ACHN (cell line): ENCODE results near the gene RUNX3.

Experiments used
- DNase-seq: peaks from one replicate; pipeline ENCODE4 v3.0.0-alpha.2; 2015
- in situ Hi-C: cut with HindIII; loops from 2 replicates; pipeline ENCODE4 v1.10.0; 2017; ENCODE audit warnings: low sequenced_read_pairs, low pct_ligation_motif_present, low pct_unique_long_range_greater_than_20kb

Gene RUNX3

GRCh38 chr1:24964811-24965570, 34.9 kb upstream of the RUNX3 start:
- in situ Hi-C loops, result no loop called here
- DNase-seq, result no peak

- DNase-seq, result no peak
- in situ Hi-C loops, result no loop called here
Observed at GRCh38 chr1:24963943-24964693, 34.0 kb upstream of the RUNX3 start.

GRCh38 chr1:24963099-24963872, 33.2 kb upstream of the RUNX3 start:
- in situ Hi-C loops, result no loop called here
- DNase-seq, result no peak

GRCh38 chr1:24961961-24962861, 32.1 kb upstream of the RUNX3 start:
- DNase-seq, result no peak
- in situ Hi-C loops, result no loop called here

- in situ Hi-C loops, result no loop called here
- DNase-seq, result no peak
Observed at GRCh38 chr1:24961334-24961733, 31.3 kb upstream of the RUNX3 start.

- in situ Hi-C loops, result no loop called here
- DNase-seq, result no peak
Observed at GRCh38 chr1:24960071-24960801, 30.2 kb upstream of the RUNX3 start.

- DNase-seq, result no peak
- in situ Hi-C loops, result no loop called here
Observed at GRCh38 chr1:24959623-24959975, 29.5 kb upstream of the RUNX3 start.

GRCh38 chr1:24958766-24959622, 28.9 kb upstream of the RUNX3 start:
- DNase-seq, result no peak
- in situ Hi-C loops, result no loop called here

GRCh38 chr1:24957808-24958752, 28.0 kb upstream of the RUNX3 start:
- in situ Hi-C loops, result no loop called here

GRCh38 chr1:24957016-24957807, 27.1 kb upstream of the RUNX3 start:
- in situ Hi-C loops, result no loop called here
- DNase-seq, result no peak

More at GRCh38 chr1:24957808-24958752, 28.0 kb upstream of the RUNX3 start:
- DNase-seq, result no peak

GRCh38 chr1:24955779-24956365, 25.8 kb upstream of the RUNX3 start:
- in situ Hi-C loops, result no loop called here
- DNase-seq, result no peak

- DNase-seq, result no peak
- in situ Hi-C loops, result no loop called here
Observed at GRCh38 chr1:24955161-24955560, 25.1 kb upstream of the RUNX3 start.

- in situ Hi-C loops, result no loop called here
- no peak for DNase-seq
Observed at GRCh38 chr1:24954631-24955030, 24.6 kb upstream of the RUNX3 start.

- no peak for DNase-seq
- in situ Hi-C loops, result no loop called here
Observed at GRCh38 chr1:24954022-24954421, 23.9 kb upstream of the RUNX3 start.

GRCh38 chr1:24952413-24952841, 22.4 kb upstream of the RUNX3 start:
- in situ Hi-C loops, result no loop called here
- DNase-seq, result no peak
